MM.1S (cell line): ENCODE measurements around the gene TSHZ2.

ENCODE experiments used
- DNase-seq: peaks from one replicate; pipeline ENCODE4 v3.0.0-alpha.2; 2015
- H2AFZ ChIP-seq: fragments of 300-600 bp; sonication (generic); 2 replicates; pipeline ENCODE4 v1.6.0; 2016; ENCODE audit warnings: antibody characterized with exemption, low read length
- H3F3A ChIP-seq: fragments of 300-600 bp; sonication (generic); 2 replicates; pipeline ENCODE4 v1.6.1; 2016; ENCODE audit warnings: mild to moderate bottlenecking, antibody characterized with exemption, low read length, moderate library complexity, mixed read lengths; ENCODE audit not compliant: insufficient read depth
- H3K27ac ChIP-seq: fragments of 300-600 bp; sonication (generic); 2 replicates; pipeline ENCODE4 v1.5.1; 2016; ENCODE audit warnings: mild to moderate bottlenecking, low read length
- H3K27me3 ChIP-seq: fragments of 300-600 bp; sonication (generic); replicated peaks from 2 replicates; pipeline ENCODE4 v1.6.0; 2016; ENCODE audit warnings: low read length; ENCODE audit not compliant: insufficient read depth
- H3K36me3 ChIP-seq: fragments of 300-600 bp; sonication (generic); replicated peaks from 2 replicates; pipeline ENCODE4 v1.6.1; 2016; ENCODE audit warnings: mild to moderate bottlenecking, low read length, mixed read lengths; ENCODE audit not compliant: insufficient read depth
- H3K4me1 ChIP-seq: fragments of 300-600 bp; sonication (generic); 2 replicates; pipeline ENCODE4 v1.6.1; 2016; ENCODE audit warnings: low read length, mixed read lengths
- H3K4me2 ChIP-seq: fragments of 300-600 bp; sonication (generic); 2 replicates; pipeline ENCODE4 v1.6.0; 2016; ENCODE audit warnings: low read depth, low read length
- H3K4me3 ChIP-seq: fragments of 300-600 bp; sonication (generic); 2 replicates; pipeline ENCODE4 v1.5.1; 2016; ENCODE audit warnings: low read length, mixed read lengths
- H3K79me2 ChIP-seq: fragments of 300-600 bp; sonication (generic); 2 replicates; pipeline ENCODE4 v1.6.1; 2016; ENCODE audit warnings: mixed run types, low read length, mixed read lengths
- H3K9ac ChIP-seq: fragments of 300-600 bp; sonication (generic); 2 replicates; pipeline ENCODE4 v1.6.1; 2016; ENCODE audit warnings: low read length, mixed read lengths
- H3K9me2 ChIP-seq: fragments of 300-600 bp; sonication (generic); replicated peaks from 2 replicates; pipeline ENCODE4 v1.6.1; 2016; ENCODE audit warnings: mild to moderate bottlenecking, low read length, mixed read lengths; ENCODE audit not compliant: insufficient read depth
- H3K9me3 ChIP-seq: fragments of 300-600 bp; sonication (generic); replicated peaks from 2 replicates; pipeline ENCODE4 v1.6.1; 2016; ENCODE audit warnings: mild to moderate bottlenecking, low read length, mixed read lengths; ENCODE audit not compliant: insufficient read depth
- H4K20me1 ChIP-seq: fragments of 300-600 bp; sonication (generic); 2 replicates; pipeline ENCODE4 v1.6.1; 2016; ENCODE audit warnings: mild to moderate bottlenecking, low read length, moderate library complexity, mixed read lengths; ENCODE audit not compliant: insufficient read depth
- EZH2 ChIP-seq: fragments of 300-600 bp; sonication (generic); optimal IDR thresholded peaks from 2 replicates; pipeline ENCODE3; 2017; ENCODE audit warnings: low read depth, mild to moderate bottlenecking, antibody characterized with exemption, low read length, mixed read lengths
- EZH2phosphoT487 ChIP-seq: fragments of 300-600 bp; sonication (generic); IDR thresholded peaks from 2 replicates; pipeline ENCODE4 v1.6.1; 2018; ENCODE audit warnings: antibody characterized with exemption, low read length
- TF ChIP-seq, protein P1 (sequence below): fragments of 300-600 bp; sonication (generic); IDR thresholded peaks from 2 replicates; pipeline ENCODE4 v1.5.1; 2016; ENCODE audit warnings: antibody characterized with exemption, low read length, mixed read lengths

Gene TSHZ2

DNA sequence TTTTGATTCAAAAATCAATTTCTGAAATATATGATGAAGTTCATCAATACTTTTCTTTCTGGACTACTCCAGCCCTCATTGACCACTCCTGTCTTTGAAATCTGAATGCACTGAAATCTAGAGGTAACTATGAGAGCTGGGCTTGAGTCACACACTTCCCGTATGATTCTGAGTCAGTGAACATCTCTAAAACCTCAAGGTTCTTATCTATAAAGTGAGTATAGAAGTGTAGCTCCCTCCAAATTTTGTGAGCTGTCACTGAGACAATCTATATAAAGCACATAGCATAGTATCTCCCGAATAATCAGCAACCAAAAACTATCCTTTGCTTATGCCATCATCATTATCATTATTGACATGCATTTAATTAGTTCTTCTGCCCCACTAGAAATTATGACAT, 182.4 kb downstream of the TSHZ2 start:
- Histone ChIP-seq H3K9me3 (no peaks in the 10 kb centered on the region), H3K4me3 (no peak overlapping the region), H3F3A (peaks cover 15% of the 10 kb centered on the region), H3K27me3 (no peaks in the 10 kb centered on the region), H3K4me2 (no peak overlapping the region), H3K36me3 (no peaks in the 10 kb centered on the region), H3K79me2 (no peaks in the 10 kb centered on the region), H3K9ac (no peak overlapping the region), H4K20me1 (no peaks in the 10 kb centered on the region), H3K4me1 (peaks cover 17% of the 10 kb centered on the region), H3K27ac (no peak overlapping the region), H2AFZ (no peak overlapping the region), H3K9me2 (no peaks in the 10 kb centered on the region)
- TF ChIP-seq, protein P1, sequence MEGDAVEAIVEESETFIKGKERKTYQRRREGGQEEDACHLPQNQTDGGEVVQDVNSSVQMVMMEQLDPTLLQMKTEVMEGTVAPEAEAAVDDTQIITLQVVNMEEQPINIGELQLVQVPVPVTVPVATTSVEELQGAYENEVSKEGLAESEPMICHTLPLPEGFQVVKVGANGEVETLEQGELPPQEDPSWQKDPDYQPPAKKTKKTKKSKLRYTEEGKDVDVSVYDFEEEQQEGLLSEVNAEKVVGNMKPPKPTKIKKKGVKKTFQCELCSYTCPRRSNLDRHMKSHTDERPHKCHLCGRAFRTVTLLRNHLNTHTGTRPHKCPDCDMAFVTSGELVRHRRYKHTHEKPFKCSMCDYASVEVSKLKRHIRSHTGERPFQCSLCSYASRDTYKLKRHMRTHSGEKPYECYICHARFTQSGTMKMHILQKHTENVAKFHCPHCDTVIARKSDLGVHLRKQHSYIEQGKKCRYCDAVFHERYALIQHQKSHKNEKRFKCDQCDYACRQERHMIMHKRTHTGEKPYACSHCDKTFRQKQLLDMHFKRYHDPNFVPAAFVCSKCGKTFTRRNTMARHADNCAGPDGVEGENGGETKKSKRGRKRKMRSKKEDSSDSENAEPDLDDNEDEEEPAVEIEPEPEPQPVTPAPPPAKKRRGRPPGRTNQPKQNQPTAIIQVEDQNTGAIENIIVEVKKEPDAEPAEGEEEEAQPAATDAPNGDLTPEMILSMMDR = no peak
- TF ChIP-seq EZH2phosphoT487 = no peak
- TF ChIP-seq EZH2 = no peak
- DNase-seq = no peak

DNA sequence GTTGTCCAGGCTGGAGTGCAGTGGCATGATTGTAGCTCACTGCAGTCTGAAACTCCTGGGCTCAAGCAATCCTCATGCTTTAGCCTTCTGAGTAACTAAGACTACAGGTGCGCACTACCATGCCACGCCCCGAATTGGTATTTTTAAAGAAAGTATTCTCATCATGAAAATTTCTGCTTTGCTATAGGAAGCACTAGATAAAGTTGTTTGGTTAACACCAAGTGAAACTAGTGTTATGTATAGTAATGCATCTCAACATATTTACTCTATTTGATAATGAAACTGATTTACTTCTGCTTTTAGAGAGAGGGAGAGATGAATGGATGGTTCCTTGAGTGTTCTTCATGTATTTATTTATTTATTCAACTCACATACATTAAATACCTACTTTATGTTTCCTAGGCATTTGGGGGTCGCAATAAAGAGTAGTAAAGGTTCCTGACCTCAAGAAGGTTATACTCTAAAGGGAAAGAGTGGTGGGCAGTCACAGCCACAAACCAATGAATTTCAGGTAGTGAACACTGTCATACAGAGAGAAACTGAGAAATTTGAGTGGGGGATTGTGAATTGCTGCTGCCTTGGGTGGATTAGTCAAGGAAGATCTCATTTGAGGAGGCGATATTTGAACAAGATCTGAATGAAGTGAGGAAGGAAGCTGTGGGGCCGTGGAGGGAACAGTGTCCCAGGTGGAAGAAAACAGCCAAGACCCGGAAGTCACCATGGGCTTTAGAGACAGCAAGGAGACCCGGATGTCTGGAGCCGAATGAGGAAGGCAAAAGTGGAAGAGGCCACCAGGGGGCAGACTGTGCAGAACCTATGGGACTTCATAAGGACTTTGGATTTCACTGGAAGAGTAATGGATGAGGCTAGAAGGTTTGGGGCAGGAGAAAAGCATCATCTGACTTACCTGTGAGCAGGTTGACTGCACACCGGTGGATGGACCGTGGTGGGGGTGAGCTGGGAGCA, 185.6 kb downstream of the TSHZ2 start:
- Histone ChIP-seq H3K4me2 (peak overlapping the region; percentile 65), H3K27me3 (no peaks in the 10 kb centered on the region), H3K79me2 (no peaks in the 10 kb centered on the region), H3K4me3 (peak overlapping the region; percentile 26), H3K9ac (0 out of 2 replicates have a peak overlapping the region, but pooled peaks have one; percentile 11), H3K4me1 (peaks cover 17% of the 10 kb centered on the region), H3K9me3 (no peaks in the 10 kb centered on the region), H2AFZ (peak overlapping the region; percentile 66), H3K27ac (peak overlapping the region; percentile 79), H3F3A (peaks cover 15% of the 10 kb centered on the region), H4K20me1 (no peaks in the 10 kb centered on the region), H3K9me2 (no peaks in the 10 kb centered on the region), H3K36me3 (no peaks in the 10 kb centered on the region)
- TF ChIP-seq EZH2phosphoT487 (no peak), EZH2 (no peak)
- TF ChIP-seq, protein P1 = peak; percentile 75
- peak; percentile 76 for DNase-seq

DNA sequence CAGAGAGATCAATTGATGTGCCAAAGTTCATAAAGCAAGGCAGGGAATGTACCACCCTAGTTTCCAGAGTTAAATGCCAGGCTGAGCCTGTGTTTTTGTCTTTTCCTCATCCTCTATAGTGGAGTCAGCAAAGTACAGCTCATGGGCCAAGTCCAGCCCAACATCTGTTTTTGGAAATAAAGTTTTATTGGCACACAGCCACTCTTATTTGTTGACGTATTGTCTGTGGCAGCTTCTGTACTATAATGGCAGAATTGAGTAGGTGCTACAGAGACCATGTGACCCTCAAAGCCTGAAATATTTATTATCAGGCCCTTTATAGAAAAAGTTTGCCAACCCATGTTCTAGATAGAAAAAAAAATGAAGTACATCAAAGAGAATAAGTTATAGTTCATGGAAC, 187.0 kb downstream of the TSHZ2 start:
- no peak overlapping the region for H3K9ac ChIP-seq
- H3K79me2 ChIP-seq = no peaks in the 10 kb centered on the region
- TF ChIP-seq, protein P1 = no peak
- no peak for TF ChIP-seq EZH2
- TF ChIP-seq EZH2phosphoT487 = no peak
- peaks cover 17% of the 10 kb centered on the region for H3K4me1 ChIP-seq
- no peak overlapping the region for H3K4me2 ChIP-seq
- H3K9me2 ChIP-seq = no peaks in the 10 kb centered on the region
- DNase-seq = no peak
- no peak overlapping the region for H2AFZ ChIP-seq
- no peaks in the 10 kb centered on the region for H3K27me3 ChIP-seq
- no peak overlapping the region for H3K4me3 ChIP-seq
- no peak overlapping the region for H3K27ac ChIP-seq
- H3K9me3 ChIP-seq = no peaks in the 10 kb centered on the region
- H4K20me1 ChIP-seq = no peaks in the 10 kb centered on the region
- no peaks in the 10 kb centered on the region for H3K36me3 ChIP-seq
- H3F3A ChIP-seq = peaks cover 15% of the 10 kb centered on the region
